AG09319 (cell line): Measurements from ENCODE around the gene MSI2.

ENCODE experiments used
- DNase-seq: peaks from one replicate; pipeline ENCODE4 v3.0.0-alpha.2; 2010; ENCODE audit warnings: low read depth; ENCODE audit errors: extremely low read depth
- TF ChIP-seq, protein P1 (sequence below): IDR thresholded peaks from 2 replicates; pipeline ENCODE4 v1.5.1; 2011; ENCODE audit warnings: low read depth, mild to moderate bottlenecking, inconsistent platforms, low read length, moderate library complexity

The MSI2 gene

GRCh38 chr17:57601143-57601735, 344.9 kb downstream of the MSI2 start:
- TF ChIP-seq, protein P1, sequence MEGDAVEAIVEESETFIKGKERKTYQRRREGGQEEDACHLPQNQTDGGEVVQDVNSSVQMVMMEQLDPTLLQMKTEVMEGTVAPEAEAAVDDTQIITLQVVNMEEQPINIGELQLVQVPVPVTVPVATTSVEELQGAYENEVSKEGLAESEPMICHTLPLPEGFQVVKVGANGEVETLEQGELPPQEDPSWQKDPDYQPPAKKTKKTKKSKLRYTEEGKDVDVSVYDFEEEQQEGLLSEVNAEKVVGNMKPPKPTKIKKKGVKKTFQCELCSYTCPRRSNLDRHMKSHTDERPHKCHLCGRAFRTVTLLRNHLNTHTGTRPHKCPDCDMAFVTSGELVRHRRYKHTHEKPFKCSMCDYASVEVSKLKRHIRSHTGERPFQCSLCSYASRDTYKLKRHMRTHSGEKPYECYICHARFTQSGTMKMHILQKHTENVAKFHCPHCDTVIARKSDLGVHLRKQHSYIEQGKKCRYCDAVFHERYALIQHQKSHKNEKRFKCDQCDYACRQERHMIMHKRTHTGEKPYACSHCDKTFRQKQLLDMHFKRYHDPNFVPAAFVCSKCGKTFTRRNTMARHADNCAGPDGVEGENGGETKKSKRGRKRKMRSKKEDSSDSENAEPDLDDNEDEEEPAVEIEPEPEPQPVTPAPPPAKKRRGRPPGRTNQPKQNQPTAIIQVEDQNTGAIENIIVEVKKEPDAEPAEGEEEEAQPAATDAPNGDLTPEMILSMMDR = no peak
- no peak for DNase-seq

DNA sequence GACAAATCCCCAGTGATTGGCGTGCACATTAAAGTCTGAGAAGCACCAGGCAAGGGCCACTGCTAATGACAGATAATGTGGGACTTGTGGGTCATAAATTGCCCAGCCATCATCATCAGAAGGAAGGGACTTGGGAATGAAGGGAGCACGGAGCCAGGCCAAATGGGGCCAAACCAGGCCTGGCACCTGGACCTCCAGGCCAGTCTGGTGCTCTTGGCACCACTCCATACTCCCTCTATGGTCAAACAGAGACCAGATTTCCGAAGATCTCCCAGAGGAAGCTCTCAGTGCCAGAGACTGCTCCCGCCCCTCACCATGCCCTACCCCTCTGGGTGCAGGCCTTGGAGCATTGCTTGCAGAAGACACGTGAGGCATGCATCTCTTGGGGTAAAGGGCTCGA, 346.6 kb downstream of the MSI2 start:
- no peak for DNase-seq
- TF ChIP-seq, protein P1 = no peak

GRCh38 chr17:57603546-57603945, 347.2 kb downstream of the MSI2 start:
- DNase-seq = no peak
- TF ChIP-seq, protein P1 = no peak

DNA sequence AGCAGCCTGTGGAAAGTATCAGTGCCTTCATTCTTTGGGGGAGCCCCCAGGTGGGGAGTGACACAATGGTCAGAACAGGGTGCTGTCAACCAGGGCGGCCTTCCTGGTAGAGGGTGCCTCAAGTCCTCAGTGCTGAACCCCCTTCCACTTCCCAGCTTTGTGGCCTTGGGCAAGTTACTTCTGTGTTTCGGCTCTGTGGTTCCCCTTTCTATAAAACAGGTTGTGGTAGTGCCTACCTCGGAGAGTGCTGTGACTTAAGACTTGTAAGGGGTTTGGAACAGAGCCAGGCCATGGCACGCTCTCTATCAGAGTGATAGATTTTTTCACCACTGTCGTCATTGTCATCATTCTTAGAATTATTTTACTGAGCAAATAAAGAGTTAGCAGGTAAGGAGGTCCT, 347.7 kb downstream of the MSI2 start:
- no peak for DNase-seq
- TF ChIP-seq, protein P1 = no peak

GRCh38 chr17:57604771-57605674, 348.7 kb downstream of the MSI2 start:
- TF ChIP-seq, protein P1 = no peak
- DNase-seq = no peak

- TF ChIP-seq, protein P1 = no peak
- DNase-seq = no peak
Measured at GRCh38 chr17:57605675-57606105, 349.4 kb downstream of the MSI2 start.
